Stimulated activated CD4-positive, alpha-beta T cell treated with anti-CD3 and anti-CD28 coated beads, Interleukin-1b, Interleukin-23, amount 100 ng/mL, for 48 hours (primary cell): ENCODE data around the gene CDK11A.
A peak's percentile ranks its signal among the peaks of the same experiment; 100 is the strongest.
"Not testable (repeated sequence)": the region's sequence is repeated elsewhere in the genome, so short reads cannot be mapped to it uniquely, and the experiment has no call there.

Experiments
- DNase-seq: peaks from one replicate; pipeline ENCODE4 v3.0.0-alpha.2; 2020

CDK11A gene

DNA sequence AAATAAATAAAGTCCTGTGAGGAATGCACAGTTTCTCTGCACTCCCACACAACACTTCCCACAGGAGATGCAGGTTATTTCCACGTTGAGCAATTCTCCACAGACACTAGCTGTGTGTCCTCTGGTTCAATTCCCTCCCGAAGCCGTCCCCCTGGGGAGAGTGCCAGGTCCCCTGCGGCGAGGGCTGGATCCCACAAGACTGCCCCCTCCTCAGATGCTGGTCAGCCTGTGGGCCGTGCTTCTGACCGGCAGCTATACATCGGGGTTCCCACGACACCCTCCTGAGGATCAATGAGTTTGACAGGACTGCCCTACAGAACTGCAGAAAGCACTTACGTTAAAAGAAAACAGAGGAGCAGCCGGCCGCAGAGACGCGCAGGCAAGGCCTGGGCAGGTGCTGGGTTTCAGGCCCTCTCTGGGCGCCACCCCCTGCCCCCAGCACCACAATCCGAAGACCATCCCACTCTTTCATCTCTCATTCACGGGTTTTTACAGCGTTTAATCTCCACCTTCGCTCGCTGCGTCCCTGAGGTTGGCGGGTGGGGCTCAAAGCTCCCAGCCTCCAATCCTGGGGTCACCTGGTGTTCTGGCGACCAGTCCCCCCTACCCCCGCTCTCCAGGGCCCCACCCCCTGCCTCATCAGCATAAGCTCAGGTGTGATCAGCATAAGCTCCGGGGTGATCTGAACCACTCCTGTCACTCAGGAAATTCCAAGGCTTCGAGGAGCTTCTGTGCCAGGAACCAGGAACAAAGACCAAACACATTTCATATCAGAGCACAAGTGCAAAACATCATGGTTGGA is 40.9 kb downstream of the CDK11A start:
- peak; percentile 0 for DNase-seq

GRCh38 chr1:1680912-1681273 is 43.3 kb downstream of the CDK11A start:
- peak; percentile 0 for DNase-seq

GRCh38 chr1:1680031-1680911 is 43.9 kb downstream of the CDK11A start:
- peak; percentile 1 for DNase-seq

DNA sequence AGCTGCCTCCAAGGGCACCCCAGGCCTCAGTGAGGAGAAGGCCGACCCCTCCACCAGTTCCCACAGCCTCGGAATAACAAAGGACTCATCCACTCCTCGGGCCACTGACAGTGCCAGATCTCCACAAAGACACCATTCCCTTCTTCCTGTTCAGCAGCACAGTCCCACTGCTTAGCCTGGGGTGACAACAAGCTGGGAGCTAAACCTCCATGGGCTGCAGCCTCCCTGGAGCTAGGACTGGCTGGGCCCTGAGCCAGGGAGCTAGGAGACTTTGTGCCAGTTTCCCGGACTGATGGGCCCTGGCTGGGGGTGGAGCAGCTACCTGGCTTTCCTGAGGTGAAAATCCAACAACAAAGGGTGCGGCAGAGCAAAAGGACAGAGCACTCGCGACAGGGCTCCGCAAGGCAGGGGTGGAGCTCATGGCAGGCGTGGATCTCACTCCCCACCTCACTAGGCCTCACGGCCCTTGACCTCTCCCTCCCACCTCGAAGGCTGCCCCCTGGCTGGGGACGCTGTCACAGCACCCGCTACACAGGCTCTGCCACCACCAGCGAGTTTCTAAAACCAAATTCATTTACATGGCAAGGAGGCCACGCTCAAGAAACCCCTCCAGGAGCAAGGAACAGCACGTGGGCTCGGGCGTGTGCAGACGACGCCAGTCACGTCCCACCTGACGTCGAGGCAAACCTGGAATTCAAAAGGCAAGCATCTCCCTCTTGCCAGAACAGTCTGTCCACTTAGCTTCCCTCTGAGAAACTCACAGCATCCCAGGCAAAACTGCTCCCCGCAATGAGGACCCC is 45.4 kb downstream of the CDK11A start:
- DNase-seq: peak; percentile 72

DNA sequence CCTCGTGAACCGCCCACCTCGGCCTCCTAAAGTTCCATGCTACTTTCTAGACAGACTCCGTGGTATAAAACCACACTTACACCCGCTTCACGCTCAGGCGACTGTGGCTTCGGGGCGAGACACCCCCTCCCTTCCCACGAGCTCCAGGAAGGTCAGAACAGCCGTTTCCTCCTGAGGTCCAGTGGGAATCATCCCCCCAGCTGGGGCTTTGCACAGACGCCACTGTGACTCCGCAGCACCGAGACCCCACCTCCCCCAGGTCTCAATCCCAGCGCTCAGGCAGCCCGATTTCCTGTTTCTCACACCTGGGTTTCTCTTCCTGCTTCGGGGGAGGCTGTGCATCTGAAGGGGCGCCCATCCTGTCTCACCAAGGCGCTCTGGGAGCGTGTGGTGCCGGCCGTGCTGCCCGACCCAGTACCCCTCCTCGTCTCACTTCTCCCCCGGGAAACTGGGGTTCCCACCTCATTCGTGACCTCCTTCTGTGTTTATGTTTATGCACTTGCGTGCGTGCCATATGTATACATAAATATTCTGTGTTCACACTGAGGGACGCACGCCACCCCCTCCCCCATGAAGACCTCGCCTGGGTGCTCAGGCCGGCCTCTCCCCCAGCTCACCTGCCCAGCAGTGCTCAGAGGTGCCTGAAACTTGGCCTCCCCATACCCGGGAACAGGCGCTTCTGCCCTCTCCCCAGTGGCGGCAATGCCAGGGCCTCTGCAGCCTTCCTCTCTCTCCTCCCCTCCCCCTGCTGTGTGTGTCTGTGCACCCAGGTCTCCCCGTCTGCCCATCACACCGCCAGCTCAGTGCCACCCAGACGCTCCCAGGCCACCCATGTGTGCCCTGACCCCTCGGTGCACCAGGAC is 46.2 kb downstream of the CDK11A start:
- peak; percentile 41 for DNase-seq

DNA sequence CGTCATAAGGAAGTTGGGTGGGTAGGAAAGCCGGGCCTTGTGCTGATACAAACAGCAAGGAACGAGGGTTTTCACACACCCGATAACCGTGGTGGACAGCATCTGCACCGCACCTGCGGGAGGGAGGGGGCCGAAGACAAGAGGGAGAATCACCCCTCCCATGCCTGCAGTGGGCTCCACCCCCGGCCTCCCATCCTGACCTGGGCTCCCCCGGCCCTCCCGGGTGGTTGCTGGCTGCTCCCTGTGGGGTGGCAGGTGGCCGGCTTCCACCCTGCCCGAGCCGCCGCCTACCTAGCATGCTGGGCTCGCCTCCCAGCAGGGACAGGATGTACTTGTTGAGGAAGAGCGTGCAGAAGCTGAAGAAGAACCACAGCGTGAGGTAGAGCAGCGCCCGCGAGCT is 48.1 kb downstream of the CDK11A start:
- DNase-seq: not testable (repeated sequence)

DNA sequence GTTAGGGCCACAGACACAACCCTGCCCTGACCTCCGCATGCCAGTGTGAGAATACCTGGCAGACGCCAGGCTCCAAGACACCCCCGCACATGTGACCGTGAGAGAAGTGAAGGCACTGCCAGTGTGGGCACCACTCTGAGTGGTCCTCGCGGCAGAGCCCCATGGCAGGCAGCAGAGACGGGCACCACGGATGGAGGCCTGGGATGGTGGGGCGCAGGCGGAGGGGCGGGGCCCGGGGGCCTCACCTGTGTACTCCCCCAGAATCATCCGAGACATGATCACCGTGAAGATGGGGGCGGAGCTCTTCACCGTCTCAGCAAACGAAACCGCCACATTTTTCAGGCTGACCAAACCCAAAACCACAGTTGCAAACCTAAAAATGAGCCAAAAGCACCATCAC is 48.9 kb downstream of the CDK11A start:
- DNase-seq: not testable (repeated sequence)

DNA sequence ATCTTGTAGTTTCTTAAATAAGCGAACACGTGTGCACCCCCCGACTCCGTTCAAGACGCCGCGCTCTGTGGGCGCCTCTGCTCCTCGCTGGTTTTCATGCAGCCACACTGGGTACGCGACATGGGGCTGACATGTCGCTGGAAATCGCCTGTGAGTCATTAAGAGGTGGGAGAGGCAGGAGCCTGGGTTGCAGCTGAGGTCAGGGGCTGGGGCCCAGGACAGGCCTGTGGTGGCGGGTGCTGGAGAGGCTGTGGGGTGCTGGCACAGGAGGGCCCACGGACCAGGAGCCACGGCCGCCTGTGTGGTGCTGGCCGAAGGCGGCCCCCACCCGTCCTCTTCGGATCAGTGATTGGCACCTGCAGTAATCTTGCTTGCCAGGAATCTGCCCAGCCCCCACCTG is 49.4 kb downstream of the CDK11A start:
- not testable (repeated sequence) for DNase-seq

DNA sequence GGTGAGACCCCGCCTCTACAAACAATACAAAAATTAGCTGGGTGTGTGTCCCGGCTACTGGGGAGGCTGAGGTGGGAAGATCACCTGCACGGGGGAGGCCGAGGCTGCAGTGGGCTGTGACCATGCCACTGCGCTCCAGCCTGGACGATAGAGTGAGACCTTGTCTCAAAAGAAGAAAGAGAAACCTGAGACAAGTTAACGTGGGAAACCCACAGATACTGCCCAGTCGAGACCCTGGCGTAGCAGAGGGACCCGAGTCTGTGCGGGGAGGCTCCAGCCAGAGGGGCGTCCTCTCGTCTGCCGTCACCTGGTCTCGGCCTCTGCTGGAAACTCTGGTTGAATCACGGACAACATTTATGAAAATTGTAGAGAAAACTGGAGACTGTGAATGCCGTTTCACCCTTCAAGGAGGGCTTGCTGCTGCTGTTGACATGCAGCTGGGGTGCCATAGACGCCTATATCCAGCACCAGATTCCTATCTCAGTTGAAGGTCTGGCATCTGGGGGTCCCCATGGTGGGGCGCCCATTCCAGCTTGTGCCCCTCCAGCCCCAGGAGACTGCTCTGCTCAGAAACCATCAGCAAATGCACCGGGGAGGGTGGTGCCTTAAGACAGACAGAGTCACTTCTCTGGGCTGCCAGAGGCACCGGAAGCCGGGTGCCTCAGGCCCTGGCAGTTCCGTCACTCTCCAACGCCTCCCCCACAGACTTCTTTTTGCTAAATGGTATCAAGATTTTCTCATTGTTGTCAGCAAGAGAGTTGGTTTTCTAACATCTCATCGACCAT is 51.8 kb downstream of the CDK11A start:
- DNase-seq: no peak

- DNase-seq: no peak
Measured at GRCh38 chr1:1671365-1672119, 52.6 kb downstream of the CDK11A start.

DNA sequence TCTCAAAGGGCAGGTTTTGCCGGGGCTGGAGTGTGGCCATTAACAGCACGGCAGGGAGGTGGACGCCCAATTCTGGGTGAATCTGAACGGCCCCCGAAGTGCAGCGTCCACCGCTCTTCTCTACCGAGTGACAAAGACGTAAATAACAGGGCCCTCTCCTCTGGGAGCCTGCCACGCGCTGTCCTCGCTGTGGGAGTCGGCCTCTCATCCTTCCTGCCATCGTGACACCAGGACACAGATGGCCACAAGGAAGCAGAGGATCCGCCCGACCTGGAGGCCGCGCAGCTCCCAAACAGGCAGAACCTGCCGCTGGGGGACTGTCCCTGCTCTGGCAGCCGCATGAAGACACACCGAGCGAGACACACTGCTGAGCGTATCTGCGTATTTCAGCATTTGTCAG is 53.3 kb downstream of the CDK11A start:
- DNase-seq: no peak

GRCh38 chr1:1669468-1670440 is 54.4 kb downstream of the CDK11A start:
- DNase-seq: no peak

DNA sequence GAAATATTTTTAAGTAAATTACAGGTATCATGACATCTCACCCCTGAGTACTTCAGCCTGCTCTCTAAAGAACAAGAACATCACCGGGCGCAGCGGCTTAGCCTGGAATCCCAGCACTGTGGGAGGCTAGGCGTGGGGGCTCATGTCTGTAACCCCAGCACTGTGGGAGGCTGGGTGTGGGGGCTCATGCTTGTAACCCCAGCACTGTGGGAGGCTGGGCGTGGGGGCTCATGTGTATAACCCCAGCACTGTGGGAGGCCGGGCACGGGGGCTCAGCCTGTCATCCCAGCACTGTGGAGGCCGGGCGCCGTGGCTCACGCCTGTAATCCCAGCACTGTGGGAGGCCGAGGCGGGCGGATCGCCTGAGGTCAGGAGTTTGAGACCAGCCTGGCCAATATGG is 57.6 kb downstream of the CDK11A start:
- no peak for DNase-seq

GRCh38 chr1:1665815-1666251 is 58.3 kb downstream of the CDK11A start:
- peak; percentile 34 for DNase-seq

DNA sequence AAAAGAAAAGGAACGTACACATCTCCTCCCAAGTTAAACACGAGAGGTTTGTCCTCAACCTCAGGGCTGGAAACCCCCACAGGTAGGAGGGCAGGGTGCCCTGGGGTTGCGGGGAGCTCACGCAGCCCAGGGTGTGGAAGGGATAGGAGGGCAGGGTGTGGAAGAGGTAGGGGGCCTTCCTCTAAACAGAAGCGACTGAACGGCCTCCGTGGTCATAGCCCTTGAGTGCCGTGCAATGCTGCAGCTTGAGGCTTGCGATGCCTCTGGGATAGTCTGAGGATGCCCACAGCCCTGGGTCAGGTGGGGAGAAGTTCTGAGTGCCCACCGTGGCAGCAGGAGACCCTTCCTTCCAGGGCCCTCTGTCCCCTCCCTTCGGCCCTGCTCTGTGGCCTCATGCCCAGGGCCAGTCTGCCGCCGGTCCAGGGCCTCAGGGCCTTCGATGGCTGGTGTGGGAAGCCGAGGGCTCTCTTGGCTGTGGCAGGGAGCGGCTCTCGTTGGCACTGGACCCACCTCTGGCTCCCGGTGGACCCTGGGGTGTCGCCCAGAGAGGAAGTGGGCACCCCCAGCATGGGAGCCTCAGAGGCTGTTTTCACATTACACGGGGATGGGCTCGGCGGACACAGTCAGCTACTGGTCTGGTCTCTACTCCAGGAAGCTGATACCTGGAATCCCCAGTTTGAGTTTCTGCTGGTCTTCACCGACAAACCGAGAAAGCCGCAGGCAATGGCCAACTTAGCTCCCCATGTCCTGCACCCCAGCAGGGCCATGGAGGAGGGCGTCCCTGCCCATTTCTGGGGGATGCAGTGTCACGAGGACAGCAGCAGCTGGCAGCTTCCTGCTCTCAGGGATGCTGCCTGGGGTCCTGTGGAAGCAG is 59.0 kb downstream of the CDK11A start:
- no peak for DNase-seq

GRCh38 chr1:1664318-1664717 is 59.8 kb downstream of the CDK11A start:
- not testable (repeated sequence) for DNase-seq

DNA sequence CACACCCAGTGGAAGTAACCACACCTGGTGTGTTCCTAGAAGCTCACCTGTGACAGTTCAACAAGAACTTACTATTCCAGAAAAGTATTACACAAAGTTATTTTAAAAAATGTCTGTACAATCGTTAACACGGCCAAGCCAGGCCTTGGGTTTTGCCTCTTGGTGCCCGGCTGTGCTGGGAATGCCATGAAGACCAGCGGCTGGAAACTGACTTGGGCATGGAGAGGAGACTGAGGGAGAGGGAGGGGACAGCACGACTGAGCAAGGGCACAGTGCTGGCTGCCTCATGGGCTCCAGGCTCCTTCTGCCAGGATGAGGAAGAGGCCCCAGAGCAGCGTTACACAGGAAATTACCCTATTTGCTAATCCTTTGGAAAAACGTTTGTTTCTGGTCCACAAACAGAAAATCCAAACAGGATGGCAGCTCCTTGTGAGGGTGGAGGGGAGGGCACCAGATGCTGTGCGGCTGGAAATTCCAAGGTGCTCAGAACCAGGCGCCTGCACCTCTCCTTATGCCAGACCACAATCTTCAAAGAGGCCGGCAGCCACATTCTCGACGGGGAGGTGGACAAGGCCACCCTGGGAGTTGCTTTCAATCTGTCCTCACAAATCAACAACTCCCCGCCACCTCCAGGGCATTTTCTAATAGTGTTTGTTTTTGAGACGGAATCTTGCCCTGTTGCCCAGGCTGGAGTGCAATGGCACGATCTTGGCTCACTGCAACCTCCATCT is 61.2 kb downstream of the CDK11A start:
- DNase-seq: not testable (repeated sequence)
